NOMO-1 treated with DMSO at 0.1 percent for 48 hours (cell line): ENCODE data around the gene MBOAT1.
A peak's percentile ranks its signal among the peaks of the same experiment; 100 is the strongest.
"Not testable (repeated sequence)": the region's sequence is repeated elsewhere in the genome, so short reads cannot be mapped to it uniquely, and the experiment has no call there.

ENCODE experiments used
- DNase-seq: peaks from one replicate; lab custom pipeline; 2025; ENCODE audit not compliant: unreplicated experiment; lab: John Stamatoyannopoulos, UW

MBOAT1 gene

GRCh38 chr6:20204512-20204894, 7.8 kb downstream of the MBOAT1 start:
- no peak for DNase-seq

- DNase-seq = no peak
Observed at GRCh38 chr6:20203561-20204511, 8.4 kb downstream of the MBOAT1 start.

DNA sequence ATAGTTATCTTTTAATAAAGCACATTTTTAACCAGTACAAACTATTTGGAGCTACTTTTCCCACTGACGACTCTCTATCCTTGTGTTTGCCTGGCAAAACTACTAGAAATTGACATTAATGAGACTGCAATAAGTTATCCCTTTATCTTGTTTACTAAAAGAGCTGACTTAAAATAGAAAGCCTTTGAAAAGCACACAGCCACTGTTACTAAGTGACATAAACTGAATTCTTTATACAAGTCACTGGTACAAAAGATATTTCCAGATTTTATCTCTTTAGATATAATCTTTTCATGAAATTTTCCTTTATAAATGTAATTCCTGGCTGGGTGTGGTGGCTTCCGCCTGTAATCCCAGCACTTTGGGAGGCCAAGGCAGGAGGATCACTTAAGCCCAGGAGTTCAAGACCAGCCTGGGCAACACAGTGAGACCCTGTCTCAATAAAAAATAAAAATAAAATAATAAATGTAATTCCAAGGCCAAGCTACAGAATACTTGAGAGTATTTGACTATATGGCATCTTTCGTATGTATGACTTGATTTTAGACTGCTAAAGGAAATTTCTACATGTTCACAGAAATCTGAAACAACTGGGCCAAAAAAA, 9.5 kb downstream of the MBOAT1 start:
- no peak for DNase-seq

- DNase-seq = no peak
Observed at GRCh38 chr6:20202324-20202658, 10.0 kb downstream of the MBOAT1 start.

- no peak for DNase-seq
Observed at GRCh38 chr6:20200761-20201630, 11.3 kb downstream of the MBOAT1 start.

DNA sequence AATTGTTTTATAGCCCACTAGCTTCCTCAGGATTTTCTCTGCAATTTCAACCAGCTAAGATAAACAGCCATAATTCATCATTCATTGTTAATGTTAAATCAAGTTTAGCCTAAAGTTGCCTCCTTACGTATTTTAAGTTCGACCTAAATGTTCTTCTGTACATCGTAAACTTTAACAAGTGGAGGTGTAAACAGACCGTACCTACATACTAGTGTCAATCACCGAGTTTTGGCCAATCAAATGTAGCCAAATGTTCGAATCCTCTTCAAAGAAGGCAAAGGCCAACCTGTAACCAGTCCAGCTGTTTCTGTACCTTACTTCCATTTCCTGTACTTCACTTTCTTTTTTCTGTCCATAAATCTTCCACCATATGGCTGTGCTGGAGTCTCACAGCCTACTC, 13.5 kb downstream of the MBOAT1 start:
- DNase-seq = no peak

DNA sequence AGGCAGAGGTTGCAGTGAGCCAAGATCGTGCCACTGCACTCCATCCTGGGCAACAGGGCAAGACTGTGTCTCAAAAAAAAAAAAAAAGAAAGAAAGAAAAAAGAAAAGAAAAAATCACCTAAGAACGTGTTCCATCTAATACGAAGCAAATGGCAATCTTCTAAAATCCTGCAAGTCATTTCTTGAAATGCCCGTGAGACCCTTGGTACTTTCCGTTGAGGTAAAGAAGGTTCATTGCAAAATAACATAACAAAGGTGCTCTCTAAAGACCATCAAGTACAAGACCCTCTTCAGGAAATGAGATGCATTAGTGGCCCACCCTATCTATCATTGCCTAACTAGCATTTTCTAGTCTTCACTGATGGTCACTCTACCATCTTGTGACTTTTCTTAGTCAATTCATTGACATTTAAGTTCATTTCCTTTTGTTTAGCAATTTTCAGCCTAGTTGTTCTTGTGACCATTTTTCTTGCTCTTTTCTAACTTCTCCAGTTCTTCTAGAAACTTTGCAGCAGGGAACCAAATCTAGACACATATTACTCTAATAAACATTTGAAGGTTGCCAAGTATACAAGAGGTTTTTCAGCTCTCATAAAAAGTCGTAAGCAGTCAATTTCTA, 14.0 kb downstream of the MBOAT1 start:
- DNase-seq = no peak

- no peak for DNase-seq
Observed at GRCh38 chr6:20197251-20197650, 15.0 kb downstream of the MBOAT1 start.

DNA sequence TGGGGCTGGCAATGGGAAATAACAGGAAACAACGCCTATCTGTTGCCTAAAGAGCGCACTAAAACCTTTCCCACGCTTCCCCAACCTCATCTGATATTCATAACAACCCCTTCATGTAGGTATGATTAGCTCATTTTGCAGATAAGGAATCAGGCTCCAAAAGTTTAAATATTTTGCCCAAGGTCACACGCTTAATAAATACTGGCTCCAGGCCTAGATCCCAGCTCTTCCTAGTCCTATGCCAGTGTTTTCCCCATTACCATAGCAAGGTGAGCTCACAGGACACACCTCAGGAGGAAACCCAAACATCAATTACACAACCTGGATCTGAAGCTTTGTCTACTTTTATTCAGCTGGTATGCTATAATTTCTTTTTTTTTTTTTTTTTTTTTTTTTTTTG, 19.6 kb downstream of the MBOAT1 start:
- no peak for DNase-seq

DNA sequence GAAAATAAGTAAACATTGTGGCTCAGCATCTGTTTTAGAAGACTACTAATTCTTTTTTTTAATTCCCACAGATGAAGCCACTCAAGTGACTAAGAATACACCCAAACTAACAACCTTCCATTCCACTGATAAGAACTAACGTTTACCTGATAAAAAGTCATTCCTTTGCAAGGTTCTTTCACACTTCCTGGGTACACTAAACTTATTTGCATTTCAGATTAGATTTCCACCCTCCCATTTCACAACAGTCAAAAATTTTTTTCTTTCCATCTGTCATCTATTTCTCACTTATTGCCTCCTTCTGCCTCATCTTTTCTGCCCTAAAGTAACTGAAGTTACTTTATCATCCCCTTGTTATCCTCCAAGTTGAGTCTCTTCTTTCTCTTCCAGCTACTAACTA, 20.3 kb downstream of the MBOAT1 start:
- DNase-seq = no peak

- DNase-seq = no peak
Observed at GRCh38 chr6:20188630-20189075, 23.6 kb downstream of the MBOAT1 start.

DNA sequence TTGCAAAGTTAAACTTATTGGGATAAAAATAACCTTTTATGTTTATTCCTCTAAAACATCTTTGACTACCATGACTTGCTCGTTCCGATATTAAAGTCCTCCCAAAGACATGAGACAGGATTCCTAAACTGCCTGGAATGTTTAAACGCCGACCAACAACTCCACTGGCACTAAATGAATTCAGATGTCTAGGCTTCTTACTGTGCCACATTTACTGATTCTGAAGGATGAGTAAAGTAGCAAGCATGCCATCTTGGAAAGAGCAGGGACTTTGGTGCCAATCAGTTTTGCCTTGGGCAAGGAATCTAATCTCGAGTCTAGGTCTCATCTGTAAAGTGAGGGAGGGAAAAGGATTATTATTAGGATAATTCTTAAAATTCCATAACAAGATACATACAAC, 25.3 kb downstream of the MBOAT1 start:
- DNase-seq = no peak

DNA sequence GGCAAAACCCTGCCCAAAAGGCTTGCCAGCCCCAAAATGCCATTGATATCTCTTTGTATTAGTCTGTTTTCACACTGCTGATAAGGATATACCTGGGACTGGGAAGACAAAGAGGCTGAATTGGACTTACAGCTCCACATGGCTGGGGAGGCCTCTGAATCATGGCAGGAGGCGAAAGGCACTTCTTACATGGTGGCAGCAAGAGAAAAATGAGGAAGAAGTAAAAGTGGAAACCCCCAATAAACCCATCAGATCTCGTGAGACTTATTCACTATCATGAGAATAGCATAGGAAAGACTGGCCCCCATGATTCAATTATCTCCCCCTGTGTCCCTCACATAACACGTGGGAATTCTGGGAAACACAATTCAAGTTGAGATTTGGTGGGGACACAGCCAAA, 28.6 kb downstream of the MBOAT1 start:
- no peak for DNase-seq

GRCh38 chr6:20182926-20183521, 29.2 kb downstream of the MBOAT1 start:
- DNase-seq = no peak

DNA sequence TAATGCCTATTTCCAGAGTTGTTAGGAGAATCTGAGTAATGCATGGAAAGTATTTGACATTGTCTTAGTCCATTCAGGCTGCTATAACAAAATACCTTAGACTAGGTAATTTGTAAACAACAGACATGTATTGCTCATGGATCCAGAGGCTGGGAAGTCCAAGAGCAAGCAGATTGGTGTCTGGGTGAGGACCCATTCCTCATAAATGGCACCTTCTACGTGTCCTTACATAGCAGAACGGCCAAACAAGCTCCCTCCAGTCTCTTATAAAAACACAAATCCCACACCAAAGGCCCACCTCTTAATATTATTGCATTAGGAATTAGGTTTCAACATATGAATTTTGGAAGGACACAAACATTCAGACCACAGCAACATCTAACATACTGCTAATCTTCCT, 30.2 kb downstream of the MBOAT1 start:
- DNase-seq = no peak

DNA sequence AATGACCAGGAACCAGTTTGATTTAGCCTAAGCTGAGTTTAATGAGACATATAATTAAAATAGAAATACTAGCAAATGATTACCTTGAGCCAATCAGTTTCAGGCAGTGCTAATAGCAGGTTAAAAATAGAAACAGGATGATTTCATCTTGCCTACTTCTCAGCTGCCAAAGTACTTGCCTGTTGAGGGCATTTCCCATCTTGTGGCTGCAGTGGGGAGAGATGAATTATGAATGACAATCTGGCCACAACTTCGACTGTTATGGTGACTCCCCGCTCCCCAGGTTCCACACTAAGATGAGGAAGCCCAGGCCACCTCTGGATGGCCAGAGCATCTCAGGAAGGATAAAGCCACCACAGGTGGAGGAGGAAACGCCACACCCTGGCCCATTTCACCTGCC, 31.3 kb downstream of the MBOAT1 start:
- DNase-seq = peak; percentile 53

GRCh38 chr6:20179287-20180045, 32.8 kb downstream of the MBOAT1 start:
- not testable (repeated sequence) for DNase-seq

DNA sequence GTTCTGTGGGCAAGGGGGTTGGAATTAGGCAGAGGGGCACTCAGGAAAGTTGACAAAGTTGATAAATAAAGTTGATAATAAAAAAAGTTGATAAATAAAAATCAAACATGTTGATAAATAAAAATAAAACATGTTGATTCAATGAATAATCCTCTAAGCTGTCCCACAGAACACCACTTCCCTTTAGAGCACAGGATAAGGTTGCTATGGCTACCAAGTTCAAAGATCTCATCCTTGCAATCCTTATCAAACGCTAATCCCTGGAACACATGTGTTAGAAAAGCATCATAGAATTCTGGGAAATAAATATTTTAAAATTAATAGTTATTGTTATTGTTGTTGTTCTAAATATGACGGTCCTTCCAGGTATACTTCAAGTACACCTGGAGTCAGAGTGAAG, 33.9 kb downstream of the MBOAT1 start:
- no peak for DNase-seq

- DNase-seq = no peak
Observed at GRCh38 chr6:20175810-20176410, 36.4 kb downstream of the MBOAT1 start.
